ENCODE data around the gene BCAS4.
"Not testable (repeated sequence)": the region's sequence is repeated elsewhere in the genome, so short reads cannot be mapped to it uniquely, and the experiment has no call there.

Gene BCAS4

GRCh38 chr20:50759678-50760077 lies 35.2 kb upstream of the BCAS4 start:
- H3K9me3 ChIP-seq (ENCODE audit: control insufficient read depth, low read length), result no peaks in the 10 kb centered on the region
- H3K4me3 ChIP-seq (ENCODE audit: insufficient read depth, low read depth, low read length), result no peak overlapping the region
- no peaks in the 10 kb centered on the region for H3K36me3 ChIP-seq (ENCODE audit: control insufficient read depth, insufficient read depth, low read length)
- no peaks in the 10 kb centered on the region for H3K27me3 ChIP-seq (ENCODE audit: control insufficient read depth, insufficient read depth, low read length, poor library complexity, severe bottlenecking)
- H3K27ac ChIP-seq (ENCODE audit: insufficient read depth, low read depth, low read length, poor library complexity, severe bottlenecking), result no peak overlapping the region
- peaks cover 2% of the 10 kb centered on the region for H3K4me1 ChIP-seq (ENCODE audit: control insufficient read depth, insufficient read depth, low read length)
- WGBS, 2 experiments, result 96 to 99% methylated on average over 5 of the region's 5 CpGs

DNA sequence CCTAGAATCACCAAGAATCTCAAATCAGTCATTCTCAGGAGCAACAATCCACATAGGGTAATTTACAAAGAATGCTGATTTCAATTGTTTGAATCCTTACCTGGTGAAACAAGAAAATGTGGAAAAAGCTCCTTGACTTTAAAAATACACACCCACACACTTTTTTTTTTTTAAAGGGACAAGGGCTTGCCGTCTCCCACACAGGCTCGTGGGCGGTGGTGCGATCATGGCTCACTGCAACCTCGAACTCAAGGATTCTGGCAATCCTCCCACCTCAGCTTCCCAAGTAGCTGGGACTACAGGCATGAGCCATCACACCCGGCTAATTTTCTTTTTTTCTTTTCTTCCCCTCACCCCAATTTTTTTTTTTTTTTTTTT lies 32.8 kb upstream of the BCAS4 start:
- H3K27me3 ChIP-seq (ENCODE audit: control insufficient read depth, insufficient read depth, low read length, poor library complexity, severe bottlenecking), result no peaks in the 10 kb centered on the region
- H3K27ac ChIP-seq (ENCODE audit: insufficient read depth, low read depth, low read length, poor library complexity, severe bottlenecking), result peak overlapping the region; percentile 27
- 85 to 91% methylated on average over 6 of the region's 6 CpGs for WGBS, 2 experiments
- no peak overlapping the region for H3K4me3 ChIP-seq (ENCODE audit: insufficient read depth, low read depth, low read length)
- peaks cover 2% of the 10 kb centered on the region for H3K4me1 ChIP-seq (ENCODE audit: control insufficient read depth, insufficient read depth, low read length)
- H3K9me3 ChIP-seq (ENCODE audit: control insufficient read depth, low read length), result no peaks in the 10 kb centered on the region
- H3K36me3 ChIP-seq (ENCODE audit: control insufficient read depth, insufficient read depth, low read length), result no peaks in the 10 kb centered on the region

DNA sequence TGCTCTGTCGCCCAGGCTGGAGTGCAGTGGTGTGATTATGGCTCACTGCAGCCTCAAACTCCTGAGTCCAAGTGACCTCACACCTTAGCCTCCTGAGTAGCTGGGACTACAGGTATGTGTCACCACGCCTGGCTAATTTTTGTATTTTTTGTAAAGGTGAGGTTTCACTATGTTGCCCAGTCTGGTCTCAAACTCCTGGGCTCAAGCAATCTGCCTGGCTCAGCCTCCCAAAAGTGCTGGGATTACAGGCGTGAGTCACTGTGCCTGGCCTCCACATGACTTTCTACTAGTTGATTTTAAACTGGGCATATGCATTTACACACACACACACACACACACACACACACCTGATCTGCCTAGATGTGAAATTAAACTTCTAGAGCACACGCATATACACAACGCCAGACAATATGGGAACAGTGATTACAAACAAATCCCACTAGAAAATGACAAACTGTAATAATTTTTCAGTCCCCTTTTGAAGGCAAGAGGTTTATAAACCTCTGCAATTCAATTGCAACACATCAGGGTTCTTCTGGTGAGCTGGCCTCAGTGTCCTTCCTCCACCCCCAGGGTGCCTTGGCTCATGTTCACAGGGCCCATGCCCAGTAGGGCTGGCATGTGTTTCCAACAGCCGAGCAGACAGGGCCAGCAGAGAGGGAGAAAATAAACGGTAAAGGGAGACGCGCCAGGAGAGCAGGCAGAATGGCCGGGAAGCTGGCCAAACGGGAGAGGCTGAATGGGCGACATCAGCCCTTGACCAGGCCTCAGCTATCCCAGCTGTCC lies 32.2 kb upstream of the BCAS4 start:
- no peaks in the 10 kb centered on the region for H3K9me3 ChIP-seq (ENCODE audit: control insufficient read depth, low read length)
- no peaks in the 10 kb centered on the region for H3K36me3 ChIP-seq (ENCODE audit: control insufficient read depth, insufficient read depth, low read length)
- H3K27ac ChIP-seq (ENCODE audit: insufficient read depth, low read depth, low read length, poor library complexity, severe bottlenecking), result no peak overlapping the region
- 88 to 91% methylated on average over 12 of the region's 12 CpGs for WGBS, 2 experiments
- no peaks in the 10 kb centered on the region for H3K27me3 ChIP-seq (ENCODE audit: control insufficient read depth, insufficient read depth, low read length, poor library complexity, severe bottlenecking)
- no peak overlapping the region for H3K4me3 ChIP-seq (ENCODE audit: insufficient read depth, low read depth, low read length)
- H3K4me1 ChIP-seq (ENCODE audit: control insufficient read depth, insufficient read depth, low read length), result peaks cover 2% of the 10 kb centered on the region

GRCh38 chr20:50763550-50764458 lies 31.1 kb upstream of the BCAS4 start:
- WGBS, 2 experiments, result 91 to 92% methylated on average over 20 of the region's 20 CpGs
- H3K4me1 ChIP-seq (ENCODE audit: control insufficient read depth, insufficient read depth, low read length); H3K36me3 ChIP-seq (ENCODE audit: control insufficient read depth, insufficient read depth, low read length); H3K4me3 ChIP-seq (ENCODE audit: insufficient read depth, low read depth, low read length); H3K9me3 ChIP-seq (ENCODE audit: control insufficient read depth, low read length); H3K27me3 ChIP-seq (ENCODE audit: control insufficient read depth, insufficient read depth, low read length, poor library complexity, severe bottlenecking); H3K27ac ChIP-seq (ENCODE audit: insufficient read depth, low read depth, low read length, poor library complexity, severe bottlenecking): not testable (repeated sequence)

GRCh38 chr20:50765251-50765650 lies 29.6 kb upstream of the BCAS4 start:
- not testable (repeated sequence) for H3K9me3 ChIP-seq (ENCODE audit: control insufficient read depth, low read length); H3K27ac ChIP-seq (ENCODE audit: insufficient read depth, low read depth, low read length, poor library complexity, severe bottlenecking); H3K27me3 ChIP-seq (ENCODE audit: control insufficient read depth, insufficient read depth, low read length, poor library complexity, severe bottlenecking); H3K36me3 ChIP-seq (ENCODE audit: control insufficient read depth, insufficient read depth, low read length); H3K4me3 ChIP-seq (ENCODE audit: insufficient read depth, low read depth, low read length); H3K4me1 ChIP-seq (ENCODE audit: control insufficient read depth, insufficient read depth, low read length)
- 94% methylated on average over 10 of the region's 10 CpGs for WGBS, 2 experiments

GRCh38 chr20:50765674-50766073 lies 29.2 kb upstream of the BCAS4 start:
- H3K27ac ChIP-seq (ENCODE audit: insufficient read depth, low read depth, low read length, poor library complexity, severe bottlenecking), result no peak overlapping the region
- H3K36me3 ChIP-seq (ENCODE audit: control insufficient read depth, insufficient read depth, low read length), result no peaks in the 10 kb centered on the region
- no peak overlapping the region for H3K4me3 ChIP-seq (ENCODE audit: insufficient read depth, low read depth, low read length)
- no peaks in the 10 kb centered on the region for H3K9me3 ChIP-seq (ENCODE audit: control insufficient read depth, low read length)
- H3K27me3 ChIP-seq (ENCODE audit: control insufficient read depth, insufficient read depth, low read length, poor library complexity, severe bottlenecking), result no peaks in the 10 kb centered on the region
- H3K4me1 ChIP-seq (ENCODE audit: control insufficient read depth, insufficient read depth, low read length), result peaks cover 2% of the 10 kb centered on the region
- 78 to 100% methylated on average over 2 to 3 of the region's 3 CpGs for WGBS, 2 experiments

GRCh38 chr20:50766955-50767809 lies 27.7 kb upstream of the BCAS4 start:
- WGBS, 2 experiments, result 53 to 64% methylated on average over 6 to 7 of the region's 10 CpGs
- not testable (repeated sequence) for H3K27ac ChIP-seq (ENCODE audit: insufficient read depth, low read depth, low read length, poor library complexity, severe bottlenecking); H3K36me3 ChIP-seq (ENCODE audit: control insufficient read depth, insufficient read depth, low read length); H3K9me3 ChIP-seq (ENCODE audit: control insufficient read depth, low read length); H3K27me3 ChIP-seq (ENCODE audit: control insufficient read depth, insufficient read depth, low read length, poor library complexity, severe bottlenecking); H3K4me3 ChIP-seq (ENCODE audit: insufficient read depth, low read depth, low read length); H3K4me1 ChIP-seq (ENCODE audit: control insufficient read depth, insufficient read depth, low read length)

- H3K27me3 ChIP-seq (ENCODE audit: control insufficient read depth, insufficient read depth, low read length, poor library complexity, severe bottlenecking); H3K9me3 ChIP-seq (ENCODE audit: control insufficient read depth, low read length); H3K27ac ChIP-seq (ENCODE audit: insufficient read depth, low read depth, low read length, poor library complexity, severe bottlenecking); H3K36me3 ChIP-seq (ENCODE audit: control insufficient read depth, insufficient read depth, low read length); H3K4me1 ChIP-seq (ENCODE audit: control insufficient read depth, insufficient read depth, low read length); H3K4me3 ChIP-seq (ENCODE audit: insufficient read depth, low read depth, low read length): not testable (repeated sequence)
- 69 to 82% methylated on average over 5 of the region's 7 CpGs for WGBS, 2 experiments
These were observed 25.9 kb upstream of the BCAS4 start for GRCh38 chr20:50768991-50769390.

DNA sequence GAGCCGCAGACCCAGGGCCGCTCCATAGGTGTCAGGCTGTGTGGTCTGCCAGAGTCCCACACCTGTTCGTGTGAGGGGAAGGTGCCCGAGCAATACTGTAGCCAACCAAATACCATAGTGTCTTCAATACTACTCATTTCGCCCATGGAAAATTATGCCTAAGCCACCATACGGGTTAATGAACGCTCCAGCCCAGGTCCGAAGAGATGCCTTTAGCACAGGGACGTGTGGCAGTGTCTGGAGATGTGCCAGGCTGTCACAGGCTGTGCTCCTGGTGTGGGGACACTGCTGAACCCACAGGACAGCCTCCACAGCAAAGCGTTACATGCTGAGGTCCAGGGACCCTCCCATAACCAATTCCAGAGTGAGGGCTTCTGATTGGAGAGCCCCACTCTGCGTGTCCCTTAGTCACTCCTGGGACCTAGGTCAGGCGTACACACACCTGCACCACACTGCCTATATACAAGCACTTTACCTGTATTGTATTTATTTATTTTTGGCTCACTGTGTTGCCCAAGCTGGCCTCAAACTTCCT lies 25.2 kb upstream of the BCAS4 start:
- not testable (repeated sequence) for H3K36me3 ChIP-seq (ENCODE audit: control insufficient read depth, insufficient read depth, low read length); H3K9me3 ChIP-seq (ENCODE audit: control insufficient read depth, low read length); H3K4me3 ChIP-seq (ENCODE audit: insufficient read depth, low read depth, low read length); H3K27me3 ChIP-seq (ENCODE audit: control insufficient read depth, insufficient read depth, low read length, poor library complexity, severe bottlenecking); H3K27ac ChIP-seq (ENCODE audit: insufficient read depth, low read depth, low read length, poor library complexity, severe bottlenecking); H3K4me1 ChIP-seq (ENCODE audit: control insufficient read depth, insufficient read depth, low read length)
- 93 to 94% methylated on average over 7 to 9 of the region's 12 CpGs for WGBS, 2 experiments

Data from ectodermal cell (in vitro differentiated cells).